KMS-11 (cell line): Measurements from ENCODE around the gene GPR156.

Experiments used
- H2AFZ ChIP-seq: fragments of 200-600 bp; sonication (generic); 2 replicates; pipeline ENCODE4 v1.6.1; 2016; ENCODE audit warnings: antibody characterized with exemption, mixed run types, low read depth
- H3K27ac ChIP-seq: fragments of 200-600 bp; sonication (generic); 2 replicates; pipeline ENCODE4 v1.6.1; 2016; ENCODE audit warnings: mild to moderate bottlenecking, mixed run types
- H3K27me3 ChIP-seq: fragments of 200-600 bp; sonication (generic); 2 replicates; pipeline ENCODE4 v1.6.1; 2017; ENCODE audit warnings: mild to moderate bottlenecking, low read depth, mixed run types, moderate library complexity; ENCODE audit not compliant: insufficient read depth
- H3K36me3 ChIP-seq: fragments of 200-600 bp; sonication (generic); 2 replicates; pipeline ENCODE4 v1.6.1; 2017; ENCODE audit warnings: mild to moderate bottlenecking, mixed run types; ENCODE audit not compliant: insufficient read depth
- H3K4me1 ChIP-seq: fragments of 200-600 bp; sonication (generic); 2 replicates; pipeline ENCODE4 v1.6.1; 2016; ENCODE audit warnings: mild to moderate bottlenecking, low read depth, mixed run types; ENCODE audit not compliant: poor library complexity, severe bottlenecking
- H3K4me2 ChIP-seq: fragments of 200-600 bp; sonication (generic); 2 replicates; pipeline ENCODE4 v1.7.0; 2016; ENCODE audit warnings: mild to moderate bottlenecking, mixed run types
- H3K4me3 ChIP-seq: fragments of 200-600 bp; sonication (generic); IDR thresholded peaks from 2 replicates; pipeline ENCODE4 v1.6.1; 2017; ENCODE audit warnings: low read depth, low read length, mixed read lengths; ENCODE audit not compliant: insufficient read depth
- H3K79me2 ChIP-seq: fragments of 200-600 bp; sonication (generic); 2 replicates; pipeline ENCODE4 v1.6.1; 2016; ENCODE audit warnings: low read depth, mixed run types; ENCODE audit not compliant: insufficient read depth
- H3K9ac ChIP-seq: fragments of 200-600 bp; sonication (generic); 2 replicates; pipeline ENCODE4 v1.6.1; 2016; ENCODE audit warnings: mild to moderate bottlenecking, mixed run types
- H4K20me1 ChIP-seq: fragments of 200-600 bp; sonication (generic); 2 replicates; pipeline ENCODE4 v1.6.1; 2016; ENCODE audit warnings: mild to moderate bottlenecking, mixed run types; ENCODE audit not compliant: insufficient read depth
- CTCF ChIP-seq: fragments of 200-600 bp; sonication (generic); conservative IDR thresholded peaks from 2 replicates; pipeline ENCODE4 v1.6.1; 2017; ENCODE audit warnings: low read depth, mild to moderate bottlenecking, antibody characterized with exemption, low read length, moderate library complexity, mixed read lengths

Gene GPR156

GRCh38 chr3:120170223-120170622, 114.8 kb downstream of the GPR156 start:
- Histone ChIP-seq H2AFZ (no peak overlapping the region), H3K4me2 (no peak overlapping the region), H3K36me3 (no peaks in the 10 kb centered on the region), H3K9ac (no peak overlapping the region), H4K20me1 (no peaks in the 10 kb centered on the region), H3K4me1 (no peaks in the 10 kb centered on the region), H3K4me3 (no peak overlapping the region), H3K27me3 (no peaks in the 10 kb centered on the region), H3K27ac (no peak overlapping the region), H3K79me2 (no peaks in the 10 kb centered on the region)
- no peak for TF ChIP-seq CTCF

DNA sequence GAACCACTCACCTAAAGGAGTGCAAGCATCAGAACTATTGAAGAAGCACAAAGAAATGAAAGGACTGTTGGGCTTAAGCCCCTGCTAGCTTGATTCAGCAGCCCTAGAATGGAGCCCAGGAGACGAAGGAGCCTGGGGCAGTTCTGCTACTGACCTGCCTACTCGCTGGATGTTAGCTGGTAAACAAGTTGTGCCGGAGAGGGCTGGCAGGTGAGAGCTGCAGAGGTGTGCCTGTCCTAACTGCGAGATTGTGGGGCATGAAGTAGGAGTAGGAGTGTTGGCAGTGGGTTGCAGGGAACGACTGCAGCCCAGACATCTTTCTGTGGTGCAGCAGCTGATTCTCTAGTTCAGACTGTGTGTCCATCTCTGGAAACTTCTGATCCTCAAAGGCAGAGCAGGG, 115.6 kb downstream of the GPR156 start:
- Histone ChIP-seq H3K4me1 (no peaks in the 10 kb centered on the region), H3K4me2 (no peak overlapping the region), H3K27me3 (no peaks in the 10 kb centered on the region), H3K4me3 (no peak overlapping the region), H3K36me3 (no peaks in the 10 kb centered on the region), H2AFZ (no peak overlapping the region), H3K79me2 (no peaks in the 10 kb centered on the region), H3K27ac (no peak overlapping the region), H3K9ac (no peak overlapping the region), H4K20me1 (no peaks in the 10 kb centered on the region)
- no peak for TF ChIP-seq CTCF

GRCh38 chr3:120168611-120169010, 116.4 kb downstream of the GPR156 start:
- no peak for TF ChIP-seq CTCF
- no peak overlapping the region for H3K4me3 ChIP-seq
- H3K36me3 ChIP-seq: no peaks in the 10 kb centered on the region
- no peak overlapping the region for H3K27ac ChIP-seq
- H2AFZ ChIP-seq: no peak overlapping the region
- no peaks in the 10 kb centered on the region for H3K79me2 ChIP-seq
- H4K20me1 ChIP-seq: no peaks in the 10 kb centered on the region
- H3K27me3 ChIP-seq: no peaks in the 10 kb centered on the region
- H3K4me1 ChIP-seq: no peaks in the 10 kb centered on the region
- no peak overlapping the region for H3K4me2 ChIP-seq
- H3K9ac ChIP-seq: no peak overlapping the region

- H3K4me2 ChIP-seq: no peak overlapping the region
- no peaks in the 10 kb centered on the region for H4K20me1 ChIP-seq
- H3K4me1 ChIP-seq: no peaks in the 10 kb centered on the region
- no peak overlapping the region for H3K9ac ChIP-seq
- H2AFZ ChIP-seq: no peak overlapping the region
- no peaks in the 10 kb centered on the region for H3K36me3 ChIP-seq
- no peaks in the 10 kb centered on the region for H3K79me2 ChIP-seq
- H3K27ac ChIP-seq: no peak overlapping the region
- no peak for TF ChIP-seq CTCF
- no peak overlapping the region for H3K4me3 ChIP-seq
- H3K27me3 ChIP-seq: no peaks in the 10 kb centered on the region
These were observed 117.0 kb downstream of the GPR156 start for GRCh38 chr3:120168038-120168437.

GRCh38 chr3:120167488-120167887, 117.5 kb downstream of the GPR156 start:
- Histone ChIP-seq H4K20me1 (no peaks in the 10 kb centered on the region), H3K4me1 (no peaks in the 10 kb centered on the region), H3K4me2 (no peak overlapping the region), H3K36me3 (no peaks in the 10 kb centered on the region), H3K27ac (no peak overlapping the region), H3K27me3 (no peaks in the 10 kb centered on the region), H3K4me3 (no peak overlapping the region), H3K9ac (no peak overlapping the region), H2AFZ (no peak overlapping the region), H3K79me2 (no peaks in the 10 kb centered on the region)
- no peak for TF ChIP-seq CTCF
